Panc1 (cell line): ENCODE measurements around the gene WIZ.
"Not testable (repeated sequence)": the region's sequence is repeated elsewhere in the genome, so short reads cannot be mapped to it uniquely, and the experiment has no call there.

Source experiments
- TCF7L2 ChIP-seq: IDR thresholded peaks from 2 replicates; pipeline ENCODE4 v1.6.1; 2011; ENCODE audit warnings: mild to moderate bottlenecking, low read depth, low read length, inconsistent platforms
- TF ChIP-seq, protein P1 (sequence below): fragments of 450-650 bp; IDR thresholded peaks from 2 replicates; pipeline ENCODE4 v1.5.1; 2017; ENCODE audit warnings: mild to moderate bottlenecking

DNA sequence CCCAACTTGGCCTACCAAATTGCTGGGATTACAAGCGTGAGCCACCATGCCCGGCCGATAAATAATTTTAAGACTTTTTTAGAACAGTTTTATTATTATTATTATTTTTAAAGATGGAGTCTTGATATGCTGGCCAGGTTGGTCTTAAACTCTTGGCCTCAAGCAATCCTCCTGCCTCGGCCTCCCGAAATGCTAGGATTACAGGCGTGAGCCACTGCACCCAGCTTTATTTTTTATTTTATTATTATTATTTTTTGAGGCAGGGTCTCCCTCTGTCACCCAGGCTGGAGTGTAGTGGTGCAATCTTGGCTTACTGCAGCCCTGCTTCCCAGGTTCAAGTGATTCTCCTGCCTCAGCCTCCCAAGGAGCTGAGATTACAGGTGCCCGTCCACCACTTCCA, 31.2 kb upstream of the WIZ start:
- TF ChIP-seq, protein P1, sequence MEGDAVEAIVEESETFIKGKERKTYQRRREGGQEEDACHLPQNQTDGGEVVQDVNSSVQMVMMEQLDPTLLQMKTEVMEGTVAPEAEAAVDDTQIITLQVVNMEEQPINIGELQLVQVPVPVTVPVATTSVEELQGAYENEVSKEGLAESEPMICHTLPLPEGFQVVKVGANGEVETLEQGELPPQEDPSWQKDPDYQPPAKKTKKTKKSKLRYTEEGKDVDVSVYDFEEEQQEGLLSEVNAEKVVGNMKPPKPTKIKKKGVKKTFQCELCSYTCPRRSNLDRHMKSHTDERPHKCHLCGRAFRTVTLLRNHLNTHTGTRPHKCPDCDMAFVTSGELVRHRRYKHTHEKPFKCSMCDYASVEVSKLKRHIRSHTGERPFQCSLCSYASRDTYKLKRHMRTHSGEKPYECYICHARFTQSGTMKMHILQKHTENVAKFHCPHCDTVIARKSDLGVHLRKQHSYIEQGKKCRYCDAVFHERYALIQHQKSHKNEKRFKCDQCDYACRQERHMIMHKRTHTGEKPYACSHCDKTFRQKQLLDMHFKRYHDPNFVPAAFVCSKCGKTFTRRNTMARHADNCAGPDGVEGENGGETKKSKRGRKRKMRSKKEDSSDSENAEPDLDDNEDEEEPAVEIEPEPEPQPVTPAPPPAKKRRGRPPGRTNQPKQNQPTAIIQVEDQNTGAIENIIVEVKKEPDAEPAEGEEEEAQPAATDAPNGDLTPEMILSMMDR = not testable (repeated sequence)
- TF ChIP-seq TCF7L2 = not testable (repeated sequence)
